PFSK-1 (cell line): ENCODE data around the gene SRP9.

Experiments
- FOXP2 ChIP-seq: optimal IDR thresholded peaks from 2 replicates; pipeline ENCODE3; 2011; ENCODE audit warnings: borderline replicate concordance, control low read depth, inconsistent platforms; ENCODE audit not compliant: insufficient read depth; ENCODE audit errors: extremely low read length, extremely low read depth
- POLR2AphosphoS5 ChIP-seq: IDR thresholded peaks from 2 replicates; pipeline ENCODE4 v1.6.1; 2012; ENCODE audit warnings: low read depth, mild to moderate bottlenecking, control low read depth, low read length, moderate library complexity
- REST ChIP-seq, 2 experiments: IDR thresholded peaks; 2 replicates each; pipeline versions ENCODE4 v1.6.1 to v1.8.0; 2011 to 2012; ENCODE audit warnings: low read depth in 2 of 2, low read length in 2 of 2, control low read depth in 1 of 2, inconsistent platforms in 1 of 2, mild to moderate bottlenecking in 1 of 2, moderate library complexity in 1 of 2; ENCODE audit not compliant: insufficient read depth in 1 of 2
- SIN3A ChIP-seq: IDR thresholded peaks from 2 replicates; pipeline ENCODE4 v1.6.1; 2012; ENCODE audit warnings: mild to moderate bottlenecking, low read length, moderate library complexity, borderline replicate concordance; ENCODE audit not compliant: insufficient read depth
- TAF1 ChIP-seq: IDR thresholded peaks from 2 replicates; pipeline ENCODE4 v1.6.1; 2012; ENCODE audit warnings: low read length, control low read depth, borderline replicate concordance; ENCODE audit not compliant: insufficient read depth

Gene SRP9

GRCh38 chr1:225824533-225824941, 46.9 kb downstream of the SRP9 start:
- no peak for TF ChIP-seq REST (IDR thresholded peaks at IDR 0.05; ENCODE audit: insufficient read depth in 1 of 2, low read depth in 2 of 2, low read length in 2 of 2)
- no peak for TF ChIP-seq FOXP2
- no peak for TF ChIP-seq SIN3A
- no peak for TF ChIP-seq TAF1
- TF ChIP-seq POLR2AphosphoS5 = no peak

GRCh38 chr1:225825078-225825477, 47.5 kb downstream of the SRP9 start:
- TF ChIP-seq FOXP2 = no peak
- TF ChIP-seq TAF1 = no peak
- no peak for TF ChIP-seq REST (IDR thresholded peaks at IDR 0.05; ENCODE audit: insufficient read depth in 1 of 2, low read depth in 2 of 2, low read length in 2 of 2)
- TF ChIP-seq SIN3A = no peak
- no peak for TF ChIP-seq POLR2AphosphoS5

GRCh38 chr1:225825607-225826007, 48.0 kb downstream of the SRP9 start:
- TF ChIP-seq REST (IDR thresholded peaks at IDR 0.05; ENCODE audit: insufficient read depth in 1 of 2, low read depth in 2 of 2, low read length in 2 of 2) = no peak
- TF ChIP-seq POLR2AphosphoS5 = no peak
- no peak for TF ChIP-seq TAF1
- no peak for TF ChIP-seq SIN3A

GRCh38 chr1:225827076-225827475, 49.5 kb downstream of the SRP9 start:
- TF ChIP-seq TAF1 (no peak), FOXP2 (no peak), SIN3A (no peak), POLR2AphosphoS5 (no peak), REST (IDR thresholded peaks at IDR 0.05; ENCODE audit: insufficient read depth in 1 of 2, low read depth in 2 of 2, low read length in 2 of 2) (no peak)
